HG02852 (cell line): ENCODE results near the gene GSTM5.
"Not testable (repeated sequence)": the region's sequence is repeated elsewhere in the genome, so short reads cannot be mapped to it uniquely, and the experiment has no call there.

Experiments used
- ATAC-seq: cut with Tn5 transposase; IDR thresholded peaks from one replicate; pipeline ENCODE4 v1.9.1; 2021; ENCODE audit warnings: mild to moderate bottlenecking, moderate library complexity; ENCODE audit not compliant: unreplicated experiment

The GSTM5 gene

DNA sequence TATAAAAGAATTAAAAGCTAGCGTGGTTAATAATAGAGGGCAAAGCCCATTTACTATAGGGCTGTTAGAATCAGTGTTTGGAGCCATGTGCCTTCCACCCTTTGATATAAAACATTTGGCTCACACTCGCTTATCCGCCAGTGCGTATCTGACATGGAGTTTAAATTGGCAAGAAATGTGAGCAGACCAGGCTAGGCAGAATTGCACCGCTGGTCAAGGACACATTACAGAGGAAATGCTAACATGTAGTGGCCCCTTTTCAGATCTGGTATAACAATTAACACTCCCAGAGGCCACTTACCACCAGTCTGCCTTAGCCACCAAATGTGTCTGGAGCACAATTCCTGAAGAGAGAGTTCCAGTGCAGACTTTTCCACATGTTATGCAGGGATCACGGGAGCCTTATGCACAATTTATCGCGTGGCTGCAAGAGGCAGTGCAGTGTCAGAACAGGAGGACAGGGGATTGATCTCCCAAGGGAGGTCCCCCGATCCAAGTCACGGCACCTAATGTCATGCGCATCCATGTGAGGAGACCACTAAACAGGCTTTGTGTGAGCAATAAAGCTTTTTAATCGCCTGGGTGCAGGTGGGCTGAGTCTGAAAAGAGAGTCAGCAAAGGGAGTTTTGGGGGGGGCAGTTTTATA is 14.8 kb downstream of the GSTM5 start:
- ATAC-seq, result no peak

DNA sequence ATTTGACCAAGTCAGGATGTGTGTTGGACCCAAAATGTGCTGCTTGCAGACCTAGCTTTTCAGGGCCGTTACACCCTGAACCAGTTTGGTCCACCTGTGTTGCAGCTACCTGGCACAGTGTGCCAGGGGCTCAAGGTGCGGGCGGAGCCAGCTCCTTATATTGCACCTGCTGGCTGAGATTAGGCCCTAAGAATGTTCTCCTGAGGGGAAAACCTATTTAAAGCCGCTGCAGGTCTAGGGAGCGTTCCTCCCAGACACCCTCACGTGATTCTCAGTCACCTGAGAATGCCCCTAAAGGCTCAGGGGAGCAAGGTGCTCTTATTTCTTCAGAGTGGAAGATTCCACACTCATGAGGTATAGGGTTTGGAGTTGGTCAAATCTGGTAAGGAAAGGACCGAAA is 16.8 kb downstream of the GSTM5 start:
- no peak for ATAC-seq

DNA sequence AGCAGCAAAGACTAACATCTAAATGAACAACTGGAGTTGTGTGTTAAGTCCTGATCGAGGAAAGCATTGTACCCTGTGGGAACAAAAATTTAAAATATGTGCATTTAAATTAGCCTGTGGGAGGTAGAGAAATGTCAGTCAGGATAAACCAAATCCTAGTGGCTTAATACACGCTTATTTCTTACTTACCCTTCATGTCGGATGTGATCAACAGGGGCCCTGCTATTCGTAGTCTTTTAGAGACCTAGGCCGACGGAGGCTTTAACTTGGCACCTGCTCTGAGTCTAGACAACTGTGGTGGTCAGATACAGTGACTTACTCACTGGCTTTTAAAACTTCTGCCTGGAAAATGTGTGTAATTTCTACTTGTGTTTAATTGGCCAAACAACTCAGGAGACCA is 18.6 kb downstream of the GSTM5 start:
- no peak for ATAC-seq

DNA sequence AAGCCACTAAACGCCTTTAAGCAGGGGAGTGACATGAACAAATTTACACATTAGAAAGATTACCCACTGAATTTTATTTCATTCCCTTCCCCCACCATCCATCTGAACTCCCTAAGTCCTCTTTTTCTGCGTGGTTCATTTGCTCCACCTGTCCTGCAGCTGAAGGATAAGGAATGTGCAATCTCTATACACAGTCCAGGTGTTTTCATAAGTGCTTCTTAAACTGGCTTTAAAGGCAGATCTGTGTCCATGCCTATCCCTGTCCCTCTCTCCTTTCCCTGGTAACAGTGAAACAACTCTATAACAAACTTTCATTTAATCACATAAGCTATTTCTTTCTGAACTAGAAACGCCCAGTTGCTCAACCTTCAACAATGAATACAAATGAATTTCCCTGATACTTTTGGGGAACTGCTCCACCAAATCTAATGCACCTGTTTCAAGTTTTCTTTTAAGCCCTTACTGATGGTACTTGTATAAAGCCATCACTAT is 20.4 kb downstream of the GSTM5 start:
- ATAC-seq, result no peak

DNA sequence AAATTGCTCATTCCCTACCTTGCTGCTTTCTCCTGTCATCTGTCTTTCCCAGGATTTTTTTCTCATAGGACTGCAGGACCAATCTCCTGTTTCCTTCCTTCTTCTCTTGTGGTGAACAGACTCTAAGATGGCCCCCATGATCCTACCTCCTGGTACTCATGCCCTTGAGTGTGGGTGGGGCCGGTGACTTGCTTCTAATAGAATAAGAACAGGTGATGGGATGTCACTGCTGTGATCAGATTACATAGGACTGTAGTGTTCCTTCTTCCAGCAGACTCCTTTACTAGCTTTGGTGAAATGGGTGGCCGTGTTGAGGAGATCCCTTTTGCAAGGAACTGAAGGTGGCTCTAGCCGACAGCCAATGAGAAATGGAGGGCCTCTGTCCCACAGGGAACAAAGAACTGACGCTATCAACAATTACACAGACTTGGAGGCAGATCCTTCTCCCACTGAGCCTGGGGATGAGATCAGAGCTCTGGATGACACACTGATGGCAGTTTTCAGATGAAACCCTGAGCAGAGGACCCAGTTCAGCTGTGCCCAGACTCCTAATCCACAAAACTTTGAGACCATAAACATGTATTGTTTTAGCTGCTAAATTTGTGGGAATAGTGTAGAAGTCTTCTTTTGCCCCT is 21.3 kb downstream of the GSTM5 start:
- ATAC-seq, result no peak

DNA sequence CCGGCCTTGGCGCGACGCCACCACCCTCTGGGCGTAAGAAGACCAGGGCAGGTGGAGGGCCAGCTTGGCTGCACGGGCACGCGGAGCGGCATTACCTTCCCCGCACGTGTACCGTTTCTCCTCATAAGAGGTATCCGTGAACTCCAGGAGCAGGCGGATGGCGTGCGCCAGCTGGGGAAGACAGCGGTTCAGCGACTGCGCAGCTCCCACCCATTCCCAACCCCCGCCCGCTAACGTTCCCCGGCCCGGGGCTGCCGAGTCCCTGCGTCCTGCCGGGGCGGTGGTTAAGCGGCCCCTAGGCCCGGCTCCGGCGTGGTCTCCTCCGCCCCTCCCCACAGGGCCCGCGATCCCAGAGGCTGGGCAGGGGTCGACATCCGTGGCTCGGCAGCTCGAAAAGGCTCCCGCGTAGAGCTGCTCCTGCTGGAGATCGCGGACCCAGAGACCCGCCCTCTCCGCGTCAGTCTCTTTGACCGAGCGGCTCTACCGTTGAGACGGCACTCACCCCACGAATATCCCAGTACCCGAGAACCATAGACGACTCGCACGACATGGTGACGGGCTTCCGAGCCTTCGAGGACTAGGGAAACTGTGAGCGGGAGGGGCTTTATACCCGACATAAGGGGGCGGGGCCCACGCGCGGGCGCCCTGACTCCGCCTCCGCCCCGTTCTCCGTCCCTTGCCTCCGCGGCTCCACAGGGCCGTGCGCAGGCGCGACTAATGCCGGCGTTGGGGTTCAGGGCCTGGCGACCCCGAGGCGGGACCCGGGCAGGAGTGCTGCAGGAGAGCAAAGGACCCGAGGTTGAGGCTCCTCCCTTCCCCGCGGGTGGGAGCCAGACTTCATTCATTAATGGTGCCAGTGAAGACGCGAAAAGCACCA is 27.9 kb downstream of the GSTM5 start:
- ATAC-seq, result peak; percentile 83

DNA sequence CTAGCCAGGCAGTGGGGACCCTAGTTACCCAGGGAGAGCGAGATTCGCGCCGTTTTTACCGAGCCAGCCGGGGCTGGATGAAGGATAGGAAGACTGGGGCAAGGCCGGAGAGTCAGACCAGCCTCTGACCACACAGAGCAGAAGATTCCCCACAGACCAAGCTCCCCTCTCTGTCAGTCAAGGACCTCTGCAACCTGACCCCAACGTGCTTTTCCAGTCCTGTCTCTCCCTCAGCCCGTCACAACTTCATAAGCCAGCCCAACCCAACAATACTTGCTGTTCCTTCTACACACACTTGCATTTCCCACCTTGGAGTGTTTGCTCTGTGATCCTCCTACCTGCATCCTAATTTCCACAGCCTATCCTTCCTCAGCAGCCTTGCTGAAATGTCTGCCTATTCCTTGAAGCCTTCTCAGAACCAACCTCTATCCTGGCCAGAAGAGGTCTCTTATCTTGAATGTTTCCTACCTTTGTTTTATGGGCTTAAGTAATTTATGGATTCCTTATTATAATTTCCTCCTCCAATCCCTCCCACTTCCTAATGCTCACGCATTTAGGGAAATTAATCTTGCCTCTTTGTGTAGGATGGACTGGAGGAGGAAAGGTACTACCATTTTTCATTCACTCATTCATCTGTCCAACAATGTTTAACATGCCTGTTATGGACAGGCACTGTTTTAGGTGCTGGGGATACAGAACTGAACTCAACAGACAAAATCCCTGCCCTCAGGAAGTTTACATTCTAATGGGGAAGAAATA is 28.7 kb downstream of the GSTM5 start, which contains the start of gene GSTM3:
Gene GSTM3, minus strand, starts transcription at position 424 of the 759 bp plus-strand sequence. CDS start 751 bp downstream, outside the sequence.
- ATAC-seq, result no peak

DNA sequence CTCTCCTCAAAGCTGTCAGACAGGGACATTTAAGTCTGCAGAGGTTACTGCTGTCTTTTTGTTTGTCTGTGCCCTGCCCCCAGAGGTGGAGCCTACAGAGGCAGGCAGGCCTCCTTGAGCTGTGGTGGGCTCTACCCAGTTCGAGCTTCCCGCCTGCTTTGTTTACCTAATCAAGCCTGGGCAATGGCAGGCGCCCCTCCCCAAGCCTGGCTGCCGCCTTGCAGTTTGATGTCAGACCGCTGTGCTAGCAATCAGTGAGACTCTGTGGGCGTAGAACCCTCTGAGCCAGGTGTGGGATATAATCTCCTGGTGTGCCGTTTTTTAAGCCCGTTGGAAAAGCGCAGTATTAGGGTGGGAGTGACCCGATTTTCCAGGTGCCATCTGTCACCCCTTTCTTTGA is 36.3 kb downstream of the GSTM5 start:
- not testable (repeated sequence) for ATAC-seq

DNA sequence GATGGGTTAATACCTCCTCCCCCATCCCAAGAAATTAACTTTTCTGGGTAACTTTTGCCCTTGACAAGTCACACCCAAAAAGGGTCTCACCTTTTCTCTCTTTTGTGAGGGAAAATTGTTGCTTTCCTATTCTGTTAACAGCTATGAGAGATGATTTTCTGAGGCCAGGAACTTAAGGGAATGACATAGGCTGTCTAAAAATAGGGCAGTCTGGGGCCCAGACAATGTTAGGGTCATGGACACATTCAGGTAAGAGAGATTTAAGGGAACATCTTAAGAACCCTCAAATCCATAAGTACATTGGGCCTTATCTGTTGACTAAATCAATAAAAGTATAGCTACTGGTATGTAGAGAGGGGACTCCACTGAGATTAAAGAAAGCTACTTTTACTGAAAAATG is 37.2 kb downstream of the GSTM5 start:
- ATAC-seq, result no peak

DNA sequence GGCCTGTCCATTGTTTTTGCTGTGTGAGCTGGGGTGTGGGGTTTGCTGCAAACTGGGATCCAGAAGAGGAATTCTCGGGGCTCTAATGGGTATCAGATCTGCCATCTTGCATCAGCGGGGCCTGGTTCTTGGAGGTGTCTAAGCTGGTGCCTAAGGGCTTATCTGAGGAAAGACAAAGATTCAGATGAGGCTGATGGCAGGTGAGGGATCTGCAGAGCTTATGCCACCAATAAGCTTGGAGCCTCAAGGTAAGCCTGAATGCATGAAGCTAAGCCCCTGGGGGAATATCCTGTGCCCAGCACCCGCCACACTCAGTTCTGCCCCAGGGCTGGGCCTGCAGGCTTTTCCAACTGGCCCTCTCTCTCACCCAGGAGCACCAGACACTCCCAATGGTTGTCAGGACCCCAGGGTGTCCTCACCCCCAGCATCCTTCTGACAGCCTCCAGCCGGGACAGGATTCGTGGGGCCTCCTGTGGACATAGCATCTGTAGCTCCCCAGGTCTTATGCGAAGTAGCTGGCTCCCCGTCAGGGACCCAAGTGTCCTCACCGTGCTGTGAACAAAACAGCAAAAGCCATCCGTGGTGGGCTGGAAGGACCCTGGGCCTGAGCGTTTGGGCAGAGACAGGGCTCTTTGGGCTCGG is 38.3 kb downstream of the GSTM5 start:
- ATAC-seq, result no peak

DNA sequence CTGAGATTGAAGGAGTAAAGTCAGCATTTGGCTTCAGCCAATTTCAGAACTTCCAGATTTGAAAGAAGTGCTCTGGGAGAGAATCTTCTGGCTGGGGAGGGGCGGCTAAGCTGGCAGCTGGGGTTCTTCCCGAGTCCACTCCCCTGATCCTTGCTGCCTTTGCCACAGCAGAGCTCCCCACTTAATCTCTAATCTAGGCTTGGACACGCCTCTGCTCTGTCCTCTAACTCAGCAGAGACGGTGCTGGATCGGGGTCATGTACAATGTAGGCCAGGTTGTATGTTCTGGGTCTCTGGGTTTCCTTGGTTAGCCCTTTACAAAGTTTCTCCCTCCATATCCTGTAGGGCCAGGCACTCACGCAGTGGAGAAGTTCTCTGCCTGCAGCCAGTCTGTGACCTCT is 38.9 kb downstream of the GSTM5 start:
- ATAC-seq, result no peak

DNA sequence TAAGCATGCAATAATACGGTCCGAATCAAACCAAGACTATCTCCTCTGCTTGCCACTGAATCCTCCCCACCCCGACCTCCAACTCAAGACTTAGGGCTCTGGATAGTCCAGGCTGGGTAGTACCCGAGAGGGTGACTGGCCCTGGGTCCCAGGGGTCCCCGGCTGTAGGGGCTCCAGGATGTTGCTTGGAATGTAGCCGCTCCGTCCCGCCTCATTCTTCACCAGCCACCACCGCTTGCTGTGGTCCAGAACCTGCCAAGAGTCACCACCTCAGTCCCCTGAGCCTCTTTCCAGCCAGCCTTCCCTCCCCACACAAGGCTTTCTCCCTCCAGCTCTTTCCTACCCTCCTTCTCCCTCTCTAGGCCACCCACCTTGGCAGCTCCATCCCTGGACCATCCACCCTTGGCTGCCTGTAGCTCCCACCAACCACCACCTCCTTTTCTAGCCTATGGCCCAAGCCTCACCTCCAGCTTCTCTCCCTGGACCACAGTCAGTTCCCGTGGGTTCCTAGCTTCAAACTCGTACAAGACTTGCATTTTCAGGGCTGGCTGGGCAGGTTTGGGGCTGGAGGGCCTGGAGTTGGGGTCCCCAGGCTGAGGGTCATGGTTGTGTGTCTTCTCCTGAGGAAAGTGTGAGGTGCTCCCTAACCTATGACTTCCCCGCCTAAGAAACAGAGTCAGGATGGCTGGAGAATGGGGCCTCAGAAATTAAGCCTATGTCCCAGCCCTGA is 39.6 kb downstream of the GSTM5 start:
- ATAC-seq, result no peak

DNA sequence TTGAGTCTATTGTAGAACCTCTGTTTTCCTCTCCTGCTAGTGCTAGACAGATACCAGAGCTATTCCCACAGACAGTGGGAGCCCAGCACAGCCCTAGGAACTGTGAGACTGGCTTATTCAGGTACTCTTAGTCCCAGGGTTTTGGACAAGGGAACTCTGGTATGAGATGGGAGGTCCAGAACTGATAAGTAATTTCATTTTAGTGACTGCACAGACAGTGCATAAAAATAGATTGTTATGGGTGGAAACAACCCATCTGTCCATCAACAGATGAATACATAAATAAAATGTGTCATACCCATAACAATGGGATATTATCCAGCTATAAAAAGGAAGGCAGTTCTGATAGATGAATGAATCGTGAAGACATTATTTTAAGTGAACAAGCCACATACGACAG is 42.7 kb downstream of the GSTM5 start:
- ATAC-seq, result no peak

DNA sequence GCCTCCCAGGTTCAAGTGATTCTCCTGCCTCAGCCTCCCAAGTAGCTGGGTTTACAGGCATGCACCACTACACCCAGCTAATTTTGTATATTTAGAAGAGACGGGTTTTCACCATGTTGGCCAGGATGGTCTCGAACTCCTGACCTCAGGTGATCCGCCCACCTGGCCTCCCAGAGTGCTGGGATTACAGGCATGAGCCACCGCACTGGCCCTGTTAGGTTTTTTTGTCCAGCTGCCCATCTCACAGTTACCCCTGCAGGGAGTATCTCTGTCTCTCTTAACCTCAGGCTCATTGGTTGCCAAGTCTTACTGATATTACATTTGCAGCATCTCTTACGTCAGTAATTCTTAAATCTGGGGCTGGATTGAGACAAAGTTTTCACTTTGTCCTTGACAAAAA is 44.3 kb downstream of the GSTM5 start:
- not testable (repeated sequence) for ATAC-seq

DNA sequence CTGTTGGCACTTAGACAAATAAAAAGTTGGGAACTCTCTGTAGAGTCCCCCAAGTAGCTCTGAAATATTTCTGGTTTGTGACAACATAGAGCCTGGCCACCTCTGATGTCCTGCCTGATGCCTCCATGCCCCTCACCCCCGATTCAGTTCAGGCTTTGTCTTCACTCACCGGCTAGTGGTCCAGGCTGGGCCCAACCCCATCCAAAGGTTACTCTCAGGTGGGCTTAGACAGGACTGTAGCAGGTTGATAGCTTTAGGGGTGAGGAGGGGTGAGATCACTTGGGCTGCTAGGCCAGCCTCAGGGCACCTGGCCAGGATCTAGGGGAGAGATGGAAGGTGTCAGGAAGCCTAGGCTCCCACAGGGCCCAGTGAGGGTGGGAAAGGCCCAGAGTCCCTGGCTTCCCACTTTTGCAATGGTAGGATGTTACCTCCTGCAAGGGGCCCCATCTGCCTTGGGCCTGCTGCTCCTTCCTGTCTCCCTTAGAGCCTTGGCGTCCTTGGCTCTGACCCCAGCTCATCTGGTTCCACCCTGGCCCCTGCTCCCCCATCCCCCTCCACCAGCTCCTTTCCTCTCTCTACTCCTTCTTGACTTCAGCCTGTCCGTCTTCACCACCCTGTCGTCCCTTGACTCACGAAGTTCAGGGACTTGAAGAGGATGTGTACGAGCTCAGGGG is 44.9 kb downstream of the GSTM5 start:
- ATAC-seq, result no peak

DNA sequence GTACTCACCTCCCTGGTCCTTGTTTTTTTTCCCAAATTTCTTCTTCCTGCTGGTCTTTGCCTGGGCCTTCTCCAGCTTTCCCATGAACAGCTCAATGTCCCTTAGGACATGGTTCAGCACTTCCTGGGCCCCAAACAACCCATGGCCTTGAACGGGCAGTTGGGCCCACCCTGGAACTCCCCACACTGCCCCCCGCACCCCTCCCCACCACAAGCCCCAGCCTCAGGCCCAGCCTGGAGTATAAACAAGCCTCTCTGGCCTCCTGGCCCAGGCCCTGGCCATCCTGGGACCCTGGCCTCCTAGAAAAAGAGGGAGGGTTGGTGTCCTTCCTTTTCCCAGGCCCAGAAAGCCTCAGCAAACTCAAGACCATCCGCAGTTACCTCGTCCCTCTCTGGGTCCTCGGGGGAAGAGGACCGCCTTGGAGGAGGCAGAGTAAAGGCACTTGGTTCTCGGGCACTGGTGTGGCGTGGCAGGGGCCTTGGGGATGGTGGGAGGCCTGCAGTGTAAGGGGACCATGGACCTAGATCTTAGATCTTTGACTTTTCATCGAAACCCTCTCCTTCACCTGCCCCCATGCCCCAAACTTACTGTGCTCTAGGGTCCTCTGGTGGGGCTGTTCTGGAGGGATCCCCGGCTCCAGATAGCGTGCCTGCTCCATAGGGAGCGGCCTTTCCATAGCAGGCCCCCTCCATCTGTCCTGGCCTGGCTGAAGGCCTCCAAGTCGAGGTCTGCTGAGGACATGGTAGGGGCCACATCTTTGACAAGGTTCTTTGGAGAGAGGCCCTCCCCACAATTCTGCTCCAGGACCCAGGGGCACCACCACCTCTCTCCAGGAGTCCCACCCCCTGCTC is 46.1 kb downstream of the GSTM5 start:
- ATAC-seq, result no peak

DNA sequence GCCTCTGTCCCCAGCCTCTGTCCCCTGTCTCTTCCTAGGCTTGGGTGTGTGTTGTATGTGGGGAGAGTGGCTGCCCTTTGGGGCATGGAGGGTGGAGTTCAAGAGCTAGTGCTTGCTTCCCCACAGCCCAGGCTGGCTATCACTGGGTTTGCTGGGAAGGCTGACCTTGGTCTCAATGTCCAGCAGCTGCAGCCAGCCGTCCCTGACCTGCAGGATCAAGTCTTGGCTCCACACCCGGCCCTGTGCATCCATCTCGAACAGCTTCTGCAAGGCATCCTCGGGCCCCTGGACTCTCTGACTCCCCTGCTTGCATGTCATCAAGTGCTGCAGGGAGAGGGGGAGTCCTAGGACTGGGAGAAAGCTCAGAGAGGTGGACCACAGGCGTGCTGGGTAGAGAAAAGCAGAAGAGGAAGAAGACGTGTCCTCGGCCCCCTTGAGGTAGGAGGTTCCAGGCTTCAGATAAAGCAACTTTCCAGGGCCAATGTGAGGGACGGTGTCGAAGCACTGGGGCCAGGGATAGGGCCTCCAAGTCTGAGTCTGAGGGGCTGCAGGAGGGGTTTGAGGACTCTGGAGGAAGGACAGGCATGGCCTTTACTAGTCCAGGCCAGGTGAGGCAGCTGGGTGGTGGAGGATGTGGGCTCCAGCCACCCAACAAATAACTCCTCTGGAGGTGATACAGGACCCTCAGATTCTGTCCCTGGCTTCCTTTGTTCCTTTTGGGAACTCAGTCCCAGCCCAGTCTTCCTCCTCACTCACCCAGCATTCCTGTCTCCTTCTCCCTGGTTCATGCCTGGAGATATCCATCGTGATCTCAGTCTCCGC is 47.7 kb downstream of the GSTM5 start:
- ATAC-seq, result no peak
